DMS 273 (cell line): Measurements from ENCODE around the gene VWA5B1.
"Not testable (repeated sequence)": the region's sequence is repeated elsewhere in the genome, so short reads cannot be mapped to it uniquely, and the experiment has no call there.

Source experiments
- DNase-seq: peaks from one replicate; lab custom pipeline; 2025; ENCODE audit not compliant: unreplicated experiment; lab: John Stamatoyannopoulos, UW

VWA5B1 gene, protein sequence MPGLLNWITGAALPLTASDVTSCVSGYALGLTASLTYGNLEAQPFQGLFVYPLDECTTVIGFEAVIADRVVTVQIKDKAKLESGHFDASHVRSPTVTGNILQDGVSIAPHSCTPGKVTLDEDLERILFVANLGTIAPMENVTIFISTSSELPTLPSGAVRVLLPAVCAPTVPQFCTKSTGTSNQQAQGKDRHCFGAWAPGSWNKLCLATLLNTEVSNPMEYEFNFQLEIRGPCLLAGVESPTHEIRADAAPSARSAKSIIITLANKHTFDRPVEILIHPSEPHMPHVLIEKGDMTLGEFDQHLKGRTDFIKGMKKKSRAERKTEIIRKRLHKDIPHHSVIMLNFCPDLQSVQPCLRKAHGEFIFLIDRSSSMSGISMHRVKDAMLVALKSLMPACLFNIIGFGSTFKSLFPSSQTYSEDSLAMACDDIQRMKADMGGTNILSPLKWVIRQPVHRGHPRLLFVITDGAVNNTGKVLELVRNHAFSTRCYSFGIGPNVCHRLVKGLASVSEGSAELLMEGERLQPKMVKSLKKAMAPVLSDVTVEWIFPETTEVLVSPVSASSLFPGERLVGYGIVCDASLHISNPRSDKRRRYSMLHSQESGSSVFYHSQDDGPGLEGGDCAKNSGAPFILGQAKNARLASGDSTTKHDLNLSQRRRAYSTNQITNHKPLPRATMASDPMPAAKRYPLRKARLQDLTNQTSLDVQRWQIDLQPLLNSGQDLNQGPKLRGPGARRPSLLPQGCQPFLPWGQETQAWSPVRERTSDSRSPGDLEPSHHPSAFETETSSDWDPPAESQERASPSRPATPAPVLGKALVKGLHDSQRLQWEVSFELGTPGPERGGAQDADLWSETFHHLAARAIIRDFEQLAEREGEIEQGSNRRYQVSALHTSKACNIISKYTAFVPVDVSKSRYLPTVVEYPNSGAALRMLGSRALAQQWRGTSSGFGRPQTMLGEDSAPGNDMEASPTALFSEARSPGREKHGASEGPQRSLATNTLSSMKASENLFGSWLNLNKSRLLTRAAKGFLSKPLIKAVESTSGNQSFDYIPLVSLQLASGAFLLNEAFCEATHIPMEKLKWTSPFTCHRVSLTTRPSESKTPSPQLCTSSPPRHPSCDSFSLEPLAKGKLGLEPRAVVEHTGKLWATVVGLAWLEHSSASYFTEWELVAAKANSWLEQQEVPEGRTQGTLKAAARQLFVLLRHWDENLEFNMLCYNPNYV

GRCh38 chr1:20290624-20291597 lies at the start of gene VWA5B1:
VWA5B1 (plus strand) TSS chr1:20290875; CDS start chr1:20310602, 19,727 bp downstream.
- peak; percentile 15 for DNase-seq

GRCh38 chr1:20242890-20243479 lies 47.7 kb upstream of the VWA5B1 start:
- DNase-seq: no peak

DNA sequence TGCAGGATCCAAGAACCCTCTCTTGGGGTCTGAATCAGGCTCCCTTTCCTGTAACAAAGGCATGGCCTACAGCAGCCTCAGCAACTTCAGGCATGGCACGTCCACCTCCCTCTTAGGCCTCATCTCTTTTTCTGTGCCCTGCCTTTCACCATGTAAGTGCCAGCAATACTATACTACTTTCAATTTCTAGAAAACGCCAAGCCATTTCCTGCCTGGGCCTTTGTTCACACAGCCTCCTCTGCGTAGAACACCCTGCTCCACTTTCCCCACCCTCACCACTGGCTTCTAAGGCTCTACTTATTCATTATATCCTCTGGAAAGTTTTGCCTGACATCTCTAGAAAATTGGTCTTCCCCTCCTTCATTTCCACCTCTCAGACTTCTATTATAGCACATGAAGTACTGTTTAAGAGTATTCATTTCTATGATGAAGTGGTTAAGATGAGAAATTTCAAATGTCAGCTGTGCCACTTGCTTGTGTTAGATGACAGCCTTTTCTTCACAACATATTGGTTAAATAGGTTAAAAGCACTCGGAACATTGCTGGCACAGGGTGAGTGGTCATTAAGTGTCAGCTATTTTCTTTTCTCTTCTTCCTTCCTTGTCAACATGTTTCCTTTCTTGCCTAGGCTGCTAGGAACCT lies 41.6 kb upstream of the VWA5B1 start:
- no peak for DNase-seq

GRCh38 chr1:20250340-20250989 lies 40.2 kb upstream of the VWA5B1 start:
- peak; percentile 35 for DNase-seq

DNA sequence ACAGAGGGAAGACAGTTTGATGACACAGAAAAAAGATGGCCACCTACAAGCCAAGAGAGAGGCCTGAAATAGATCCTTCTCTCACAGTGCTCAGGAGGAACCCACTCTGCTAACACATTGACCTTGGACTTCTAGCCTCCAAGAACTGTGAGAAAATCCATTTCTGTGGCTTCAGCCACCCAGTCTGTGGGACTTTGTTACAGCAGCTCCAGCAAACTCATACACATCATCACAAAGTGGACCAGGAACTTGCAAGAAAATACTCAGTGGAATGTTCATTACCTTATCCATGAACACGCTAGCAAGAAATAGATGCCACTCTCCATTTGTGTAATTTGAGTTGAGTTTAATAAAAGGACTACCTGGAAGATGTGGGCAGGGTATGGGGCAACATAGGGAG lies 38.1 kb upstream of the VWA5B1 start:
- no peak for DNase-seq

DNA sequence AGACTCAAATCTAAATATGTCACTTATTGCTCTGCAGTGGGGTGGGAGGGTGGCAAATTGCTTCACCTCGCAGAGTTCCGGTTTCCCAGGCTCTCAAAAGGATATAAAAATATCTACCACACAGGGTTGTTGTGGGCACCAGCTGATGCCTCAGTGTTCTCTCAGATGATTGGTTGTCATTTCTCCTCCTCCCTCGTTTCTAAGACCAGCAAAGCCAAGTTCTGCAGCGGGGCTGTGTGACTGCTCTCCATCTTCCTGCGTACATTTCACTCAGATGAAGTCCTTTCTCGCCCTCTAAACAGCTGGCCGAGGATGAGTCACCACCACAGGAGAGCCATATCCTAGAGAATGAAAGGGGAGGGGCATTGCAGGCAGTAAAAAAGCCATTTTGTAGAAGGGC lies 35.0 kb upstream of the VWA5B1 start:
- DNase-seq: peak; percentile 91

- peak; percentile 67 for DNase-seq
Observed at GRCh38 chr1:20259646-20260045, 31.0 kb upstream of the VWA5B1 start.

DNA sequence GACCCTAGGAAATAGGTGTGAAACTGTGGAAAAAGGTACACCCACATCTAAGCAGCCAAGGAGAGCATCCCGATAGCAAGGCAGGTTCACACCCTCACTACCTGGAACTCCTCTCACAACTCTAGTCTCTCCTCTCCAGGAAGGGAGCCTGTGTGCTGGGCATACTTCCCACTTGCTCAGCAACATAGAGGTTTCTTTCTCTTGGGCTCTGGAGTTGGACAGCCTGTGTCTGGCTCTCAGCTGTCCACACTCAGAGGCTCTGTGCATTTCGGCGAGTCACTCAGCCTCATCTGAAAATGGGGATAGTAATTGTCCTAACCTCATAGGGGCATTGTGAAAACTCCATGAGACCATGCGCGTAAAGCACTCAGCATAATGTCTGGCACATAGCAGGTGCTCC lies 29.6 kb upstream of the VWA5B1 start:
- DNase-seq: no peak

DNA sequence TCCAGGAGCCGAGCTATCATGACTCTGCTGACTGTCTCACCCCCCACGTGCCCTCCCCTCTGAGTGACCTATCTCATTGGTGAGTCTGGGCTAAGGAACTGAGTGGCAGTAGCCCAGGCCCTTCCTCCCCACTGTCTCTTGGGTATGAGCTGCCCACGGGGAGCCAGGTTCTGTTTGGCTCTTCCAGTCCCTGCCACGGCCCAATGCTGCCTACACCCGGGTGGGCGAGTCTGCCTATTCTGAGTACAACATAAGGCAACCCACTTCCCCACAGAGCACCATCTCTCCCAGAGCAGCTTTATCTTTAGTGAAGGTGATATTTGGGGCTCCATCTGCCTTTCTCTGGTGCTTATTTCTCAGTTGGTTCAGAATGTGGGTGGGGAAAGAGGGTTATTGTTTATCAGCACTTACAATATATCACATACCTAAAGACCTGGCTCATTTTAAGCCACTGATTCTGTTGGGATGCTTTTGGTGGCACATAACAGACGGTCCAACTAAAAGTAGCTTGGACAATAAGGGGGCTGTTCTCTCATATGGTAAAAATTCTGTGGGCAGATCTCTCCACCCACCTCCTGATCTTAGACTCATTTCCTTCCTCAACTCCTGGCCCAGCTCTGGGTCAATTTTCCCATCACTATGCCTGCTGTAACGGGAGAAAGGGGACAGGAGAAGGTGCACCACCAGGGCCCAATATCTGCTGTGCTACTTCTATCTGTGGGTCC lies 27.7 kb upstream of the VWA5B1 start:
- DNase-seq: no peak

DNA sequence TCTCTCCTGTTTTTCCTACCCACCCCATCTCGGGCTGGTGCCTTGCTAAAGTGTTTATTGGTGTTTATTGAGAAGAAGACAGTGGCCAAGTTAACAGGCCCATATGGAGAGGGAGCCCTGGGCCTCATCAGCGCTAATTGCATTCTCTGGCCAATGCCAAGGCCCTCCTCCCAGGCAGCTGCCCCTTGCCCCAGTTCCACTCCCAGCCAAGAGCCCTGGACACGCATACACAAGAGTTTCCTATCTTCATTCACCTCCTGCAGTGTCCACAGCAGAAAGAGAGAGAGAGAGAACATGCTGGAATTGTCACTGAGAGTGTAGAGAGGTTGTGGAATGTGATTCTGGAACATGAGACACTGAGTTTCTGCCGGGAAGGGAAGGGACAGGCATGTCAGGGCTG lies 25.4 kb upstream of the VWA5B1 start:
- DNase-seq: peak; percentile 24

GRCh38 chr1:20266141-20266540 lies 24.5 kb upstream of the VWA5B1 start:
- DNase-seq: no peak

GRCh38 chr1:20266642-20267041 lies 24.0 kb upstream of the VWA5B1 start:
- peak; percentile 21 for DNase-seq

- DNase-seq: peak; percentile 53
Observed at GRCh38 chr1:20271498-20272400, 18.9 kb upstream of the VWA5B1 start.

DNA sequence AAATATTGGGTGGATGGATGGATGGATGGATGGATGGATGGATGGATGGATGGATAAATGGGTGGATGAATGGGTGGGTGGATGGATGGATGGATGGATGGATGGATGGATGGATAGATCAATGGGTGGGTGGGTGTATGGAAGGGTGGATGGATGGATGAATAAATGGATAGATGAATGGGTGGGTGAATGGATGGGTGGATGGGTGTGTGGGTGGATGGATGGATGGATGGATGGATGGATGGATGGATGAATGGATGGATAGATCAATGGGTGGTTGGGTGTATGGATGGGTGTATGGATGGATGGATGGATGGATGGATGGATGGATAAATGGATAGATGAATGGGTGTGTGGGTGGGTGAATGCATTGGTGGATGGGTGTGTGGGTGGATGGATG lies 17.0 kb upstream of the VWA5B1 start:
- DNase-seq: not testable (repeated sequence)

DNA sequence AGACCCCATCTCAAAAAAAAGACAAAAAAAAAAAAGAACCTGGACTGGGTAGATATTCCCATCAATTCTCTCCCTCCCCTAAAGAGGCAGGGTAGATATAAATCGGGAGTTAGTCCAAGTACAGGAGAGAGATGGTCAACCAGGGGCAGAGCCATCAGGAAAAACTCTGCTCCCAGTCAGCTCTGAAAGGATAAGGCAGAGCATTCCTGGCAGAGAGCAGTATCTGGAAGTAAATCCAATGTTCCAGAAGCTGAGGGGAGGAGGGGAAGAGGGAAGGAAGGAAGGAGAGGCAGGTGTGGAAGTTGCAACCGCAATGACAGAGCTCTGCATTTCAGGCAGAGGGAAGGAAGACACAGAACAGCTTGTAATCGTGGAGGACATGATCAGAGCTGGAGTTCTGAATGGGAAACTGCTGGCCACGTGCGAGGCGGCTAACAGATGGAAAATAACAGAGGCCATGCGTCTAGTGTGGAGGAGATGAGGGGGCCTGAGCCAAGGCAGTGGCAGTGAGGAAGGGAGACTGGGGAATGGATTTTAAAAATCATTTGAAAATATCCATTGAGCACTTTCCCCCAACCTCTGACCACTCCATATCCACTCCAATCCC lies 15.3 kb upstream of the VWA5B1 start:
- no peak for DNase-seq

DNA sequence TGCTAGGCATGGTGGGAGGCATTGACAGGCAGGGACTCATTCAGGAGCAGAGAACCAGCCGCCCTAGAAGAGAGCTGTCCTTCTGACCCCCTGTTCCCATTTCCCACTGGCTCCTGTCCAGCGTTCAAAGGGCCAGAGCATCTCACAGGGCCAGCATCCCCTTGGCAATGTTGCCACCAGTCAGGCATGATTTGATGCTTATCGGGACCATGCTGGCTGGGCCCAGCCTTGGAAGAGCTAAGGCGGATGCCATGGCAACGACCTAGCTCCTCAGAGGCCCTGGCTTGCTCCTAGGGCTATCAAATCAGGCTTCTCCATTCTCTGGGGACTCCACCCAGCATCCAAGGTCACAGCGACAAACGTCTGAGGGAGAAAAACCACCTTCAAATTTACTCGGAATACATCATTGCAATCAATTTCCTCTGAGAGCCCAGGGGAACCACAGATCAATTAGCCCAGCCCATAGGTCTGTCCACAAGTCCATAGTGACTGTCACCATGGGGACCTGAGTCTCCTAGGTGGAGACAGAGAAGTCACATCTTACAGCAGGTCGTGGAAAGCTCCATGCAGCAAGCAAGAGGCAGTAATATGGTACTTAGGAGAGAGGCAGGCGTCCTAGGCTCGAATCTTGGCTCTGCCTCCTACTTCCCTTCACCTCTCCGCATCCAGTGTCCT lies 14.1 kb upstream of the VWA5B1 start:
- DNase-seq: no peak
